Measurements from ENCODE around the gene SLC1A7.

SLC1A7 gene

DNA sequence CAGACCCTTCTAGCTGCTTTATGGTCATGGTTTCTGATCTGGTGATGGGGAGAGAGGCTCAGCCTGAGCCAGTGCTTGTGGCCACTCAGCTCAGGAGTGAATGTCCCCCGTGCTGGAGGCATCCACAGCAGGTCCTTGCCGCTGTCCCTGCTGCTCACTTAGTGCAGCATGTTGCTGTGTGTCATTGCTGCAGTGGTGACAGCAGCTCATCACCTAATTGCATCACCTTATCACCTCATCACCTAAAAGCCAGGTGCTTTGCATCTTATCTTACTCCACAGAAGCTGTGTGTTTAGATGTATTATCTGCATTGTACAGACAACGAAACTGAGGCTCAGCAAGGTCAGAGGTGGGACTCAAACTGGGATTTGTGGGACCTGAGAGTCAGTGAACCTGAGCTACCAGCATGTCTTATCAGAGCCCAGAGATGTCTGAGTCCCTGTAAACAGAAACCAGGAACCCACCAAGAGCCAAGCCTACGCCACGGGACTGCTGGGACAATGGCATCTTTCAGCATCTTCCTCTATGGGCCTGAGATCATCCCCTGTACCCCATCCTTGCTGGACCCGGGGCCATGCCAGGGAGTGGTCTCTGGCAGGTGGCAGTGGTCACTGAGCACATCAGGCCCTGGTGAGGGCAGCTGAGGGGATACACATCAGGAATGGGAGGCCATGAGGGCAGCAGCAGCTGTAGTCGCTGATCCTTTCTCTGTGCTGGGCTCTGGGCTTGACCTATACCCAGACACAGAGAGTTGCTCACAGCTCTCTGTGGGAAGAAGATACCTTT lies 73.9 kb downstream of the SLC1A7 start:
- TF ChIP-seq, protein P1, sequence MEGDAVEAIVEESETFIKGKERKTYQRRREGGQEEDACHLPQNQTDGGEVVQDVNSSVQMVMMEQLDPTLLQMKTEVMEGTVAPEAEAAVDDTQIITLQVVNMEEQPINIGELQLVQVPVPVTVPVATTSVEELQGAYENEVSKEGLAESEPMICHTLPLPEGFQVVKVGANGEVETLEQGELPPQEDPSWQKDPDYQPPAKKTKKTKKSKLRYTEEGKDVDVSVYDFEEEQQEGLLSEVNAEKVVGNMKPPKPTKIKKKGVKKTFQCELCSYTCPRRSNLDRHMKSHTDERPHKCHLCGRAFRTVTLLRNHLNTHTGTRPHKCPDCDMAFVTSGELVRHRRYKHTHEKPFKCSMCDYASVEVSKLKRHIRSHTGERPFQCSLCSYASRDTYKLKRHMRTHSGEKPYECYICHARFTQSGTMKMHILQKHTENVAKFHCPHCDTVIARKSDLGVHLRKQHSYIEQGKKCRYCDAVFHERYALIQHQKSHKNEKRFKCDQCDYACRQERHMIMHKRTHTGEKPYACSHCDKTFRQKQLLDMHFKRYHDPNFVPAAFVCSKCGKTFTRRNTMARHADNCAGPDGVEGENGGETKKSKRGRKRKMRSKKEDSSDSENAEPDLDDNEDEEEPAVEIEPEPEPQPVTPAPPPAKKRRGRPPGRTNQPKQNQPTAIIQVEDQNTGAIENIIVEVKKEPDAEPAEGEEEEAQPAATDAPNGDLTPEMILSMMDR (conservative IDR thresholded peaks at IDR 0.05; ENCODE audit: low read depth, low read length), result no peak
- H3K4me3 ChIP-seq (ENCODE audit: low read depth, low read length), result no peak overlapping the region
- no peak for DNase-seq (ENCODE audit: low read depth)

DNA sequence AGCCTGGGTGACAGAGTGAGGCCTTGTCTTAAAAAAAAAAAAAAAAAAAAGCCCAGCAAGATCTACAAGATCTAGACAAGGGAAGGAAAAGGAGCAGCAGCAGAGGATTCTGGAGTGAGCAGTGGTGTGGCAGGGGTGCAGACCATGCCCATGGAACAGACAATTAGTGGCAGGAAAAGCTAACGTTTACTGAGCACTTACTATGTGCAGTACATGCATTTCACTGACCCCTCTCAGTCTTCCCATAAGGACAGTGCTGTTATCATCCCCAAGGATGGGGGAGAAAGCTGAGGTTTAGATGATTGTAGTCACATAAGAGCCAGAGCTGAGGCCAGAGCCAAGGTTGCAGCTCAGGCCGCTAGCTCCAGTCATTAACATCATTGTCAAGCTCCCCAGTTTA lies 74.6 kb downstream of the SLC1A7 start:
- no peak overlapping the region for H3K4me3 ChIP-seq (ENCODE audit: low read depth, low read length)
- no peak for DNase-seq (ENCODE audit: low read depth)
- TF ChIP-seq, protein P1 (conservative IDR thresholded peaks at IDR 0.05; ENCODE audit: low read depth, low read length), result no peak

DNA sequence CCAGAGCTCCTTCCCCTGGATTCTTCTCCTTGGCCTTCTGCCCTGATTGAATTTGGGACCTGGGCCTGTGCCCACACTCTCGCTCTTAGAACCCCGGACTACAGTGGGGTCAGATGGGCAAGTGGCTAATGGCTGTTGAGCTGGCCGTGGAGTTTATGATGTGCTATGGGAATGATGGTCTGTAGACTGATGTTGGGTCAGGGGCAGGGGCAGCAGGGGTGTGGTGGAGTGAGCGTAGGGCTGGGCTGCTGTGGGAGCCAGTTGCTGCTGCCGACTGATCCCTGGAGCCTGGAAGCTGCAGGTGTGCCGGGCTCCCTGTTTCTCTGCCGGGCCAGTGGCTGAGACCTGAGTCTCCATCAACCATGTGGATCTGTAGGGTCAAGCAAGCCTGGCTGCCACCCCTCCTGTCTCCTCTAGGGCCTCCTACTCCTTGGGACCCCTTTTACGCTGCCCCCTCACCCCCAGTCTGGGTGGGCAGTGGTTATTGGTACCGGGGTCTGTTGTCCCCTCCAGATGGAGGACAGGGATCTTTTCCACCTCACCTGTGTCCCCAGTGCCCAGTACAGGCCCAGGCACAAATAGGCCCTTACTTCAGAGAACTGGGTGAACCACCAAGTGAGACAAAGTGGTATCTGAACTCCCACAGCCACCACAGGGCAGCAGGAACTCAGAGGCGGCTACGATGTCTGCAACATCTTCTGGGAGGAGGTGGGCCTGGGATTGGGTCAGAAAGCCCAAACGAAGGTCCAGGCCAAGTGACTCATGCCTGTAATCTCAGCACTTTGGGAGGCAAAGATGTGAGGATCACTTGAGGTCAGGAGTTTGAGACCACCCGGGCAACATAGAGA lies 75.3 kb downstream of the SLC1A7 start:
- no peak overlapping the region for H3K4me3 ChIP-seq (ENCODE audit: low read depth, low read length)
- TF ChIP-seq, protein P1 (conservative IDR thresholded peaks at IDR 0.05; ENCODE audit: low read depth, low read length), result no peak
- DNase-seq (ENCODE audit: low read depth), result no peak

DNA sequence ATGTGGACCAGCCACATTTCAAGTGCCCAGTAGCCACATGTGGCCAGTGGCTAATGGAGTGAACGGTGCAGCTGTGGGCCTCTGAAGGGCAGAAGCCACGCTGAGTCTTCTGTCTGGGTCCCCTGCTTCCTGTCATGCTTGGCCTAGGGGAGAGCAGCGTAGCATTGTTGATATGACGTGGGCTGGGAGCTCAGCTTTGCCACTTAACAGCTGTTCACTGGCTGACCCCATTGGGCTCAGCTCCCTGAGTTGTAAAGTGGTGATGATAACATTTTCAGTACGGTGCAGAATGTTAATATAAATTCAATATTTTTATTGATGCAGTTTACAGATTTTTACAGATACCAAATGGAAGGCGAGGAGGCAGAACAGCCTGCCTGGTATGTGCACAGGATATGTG lies 76.0 kb downstream of the SLC1A7 start:
- TF ChIP-seq, protein P1 (conservative IDR thresholded peaks at IDR 0.05; ENCODE audit: low read depth, low read length), result no peak
- DNase-seq (ENCODE audit: low read depth), result no peak
- no peak overlapping the region for H3K4me3 ChIP-seq (ENCODE audit: low read depth, low read length)

DNA sequence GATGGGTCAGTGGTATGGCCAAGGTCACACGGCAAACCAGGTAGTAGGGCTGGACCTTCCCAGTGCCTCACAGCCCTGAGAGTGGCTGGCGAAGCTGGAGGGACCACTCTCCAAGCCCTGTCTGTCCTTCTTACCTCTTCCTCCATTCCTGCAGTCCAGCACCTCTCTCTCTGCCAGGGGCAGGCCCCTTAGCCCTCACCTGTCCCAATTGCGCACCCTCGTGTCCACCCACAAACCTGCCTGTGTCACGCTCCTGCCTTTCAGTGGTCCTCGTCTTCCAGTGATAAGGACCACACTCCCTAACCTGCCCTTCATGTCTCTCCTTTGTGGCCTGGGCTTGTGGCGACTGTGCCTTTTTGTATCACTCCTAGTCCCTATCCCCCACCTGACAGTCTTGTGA lies 77.0 kb downstream of the SLC1A7 start:
- no peak for DNase-seq (ENCODE audit: low read depth)
- TF ChIP-seq, protein P1 (conservative IDR thresholded peaks at IDR 0.05; ENCODE audit: low read depth, low read length), result no peak
- no peak overlapping the region for H3K4me3 ChIP-seq (ENCODE audit: low read depth, low read length)

DNA sequence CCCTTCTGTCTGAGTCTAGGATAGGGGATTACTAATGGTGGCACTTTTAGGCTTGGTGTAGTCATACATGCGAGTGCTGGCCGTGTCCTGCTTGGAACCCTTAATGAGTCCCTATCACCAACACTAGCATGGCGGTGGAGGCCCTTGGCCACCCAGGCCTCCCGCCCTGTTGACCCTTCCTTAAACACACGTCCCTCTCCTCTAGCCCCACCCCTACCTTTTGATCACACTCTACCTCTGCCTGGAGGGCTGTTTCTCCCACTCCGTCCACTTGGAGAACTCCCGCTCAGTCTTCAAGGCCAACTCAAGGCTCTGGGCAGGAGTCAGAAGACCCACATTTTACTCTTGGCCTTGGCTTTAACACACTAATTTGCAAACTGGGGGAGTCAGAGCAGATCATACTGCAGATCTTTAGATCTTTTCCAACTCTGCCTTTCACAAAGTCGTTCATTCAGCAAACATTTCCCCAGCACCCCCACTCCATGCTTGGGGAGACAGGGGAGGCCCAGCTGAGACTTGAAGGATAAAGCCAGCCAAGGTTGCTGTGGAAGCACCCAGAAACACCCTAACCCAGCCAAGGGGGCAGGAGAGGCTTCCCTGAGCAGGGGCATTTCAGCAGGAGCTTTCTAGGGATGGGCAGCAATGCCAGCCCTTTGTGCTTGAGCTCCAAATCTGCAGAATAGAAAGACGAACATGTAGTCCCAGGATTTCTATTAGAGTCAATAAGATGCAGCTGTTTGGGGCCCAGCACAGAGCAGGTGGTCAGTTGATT lies 78.5 kb downstream of the SLC1A7 start:
- no peak overlapping the region for H3K4me3 ChIP-seq (ENCODE audit: low read depth, low read length)
- TF ChIP-seq, protein P1 (conservative IDR thresholded peaks at IDR 0.05; ENCODE audit: low read depth, low read length), result no peak
- no peak for DNase-seq (ENCODE audit: low read depth)

Data from choroid plexus epithelial cell (primary cell).